HG02798 (cell line): ENCODE results near the gene SPANXC.
"Not testable (repeated sequence)": the region's sequence is repeated elsewhere in the genome, so short reads cannot be mapped to it uniquely, and the experiment has no call there.

ENCODE experiments used
- ATAC-seq: cut with Tn5 transposase; IDR thresholded peaks from one replicate; pipeline ENCODE4 v1.9.1; 2021; ENCODE audit warnings: mild to moderate bottlenecking; ENCODE audit not compliant: unreplicated experiment, poor library complexity

Gene SPANXC, protein sequence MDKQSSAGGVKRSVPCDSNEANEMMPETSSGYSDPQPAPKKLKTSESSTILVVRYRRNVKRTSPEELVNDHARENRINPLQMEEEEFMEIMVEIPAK

DNA sequence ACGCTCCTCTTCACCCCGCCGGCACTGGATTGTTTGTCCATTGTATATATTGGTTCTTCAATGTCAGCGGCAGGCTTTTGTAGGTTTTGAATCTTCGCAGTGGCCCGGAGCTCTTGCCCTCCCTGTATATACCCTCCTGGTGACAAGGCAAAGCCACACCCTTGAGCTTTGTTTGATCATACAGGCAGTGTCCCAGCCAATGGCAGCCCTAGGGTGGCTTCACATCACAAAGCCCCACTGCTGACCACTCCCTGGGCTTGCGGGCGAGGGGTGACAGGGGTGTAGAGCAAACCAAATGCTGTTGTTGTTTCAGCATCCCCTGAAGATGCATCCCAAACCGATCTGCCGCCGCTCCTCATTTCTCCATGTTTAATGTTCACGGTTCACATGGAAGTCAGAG is at the start of gene SPANXC:
SPANXC (minus strand) TSS at position 101 of the 400 bp plus-strand sequence; CDS start at position 41, 60 bp downstream.
- not testable (repeated sequence) for ATAC-seq

DNA sequence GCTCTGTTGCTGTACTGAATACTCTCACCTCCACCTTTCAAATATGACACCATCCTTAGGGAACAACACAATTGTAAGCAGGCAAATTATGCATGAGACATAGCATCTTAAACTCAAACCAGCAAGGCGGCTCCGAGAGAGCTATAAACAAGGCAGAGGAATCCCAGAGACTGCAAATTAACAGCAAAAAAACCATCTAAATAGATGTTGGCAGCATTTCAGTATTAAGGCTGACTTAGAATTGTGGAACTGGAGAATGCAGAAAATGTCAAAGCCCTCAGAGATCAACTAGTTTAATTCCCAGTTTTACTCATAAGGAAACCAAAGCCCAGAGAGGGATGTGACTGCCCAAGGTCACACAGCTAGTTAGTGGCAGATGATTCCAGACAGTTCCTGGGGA is 37.2 kb upstream of the SPANXC start:
- no peak for ATAC-seq

DNA sequence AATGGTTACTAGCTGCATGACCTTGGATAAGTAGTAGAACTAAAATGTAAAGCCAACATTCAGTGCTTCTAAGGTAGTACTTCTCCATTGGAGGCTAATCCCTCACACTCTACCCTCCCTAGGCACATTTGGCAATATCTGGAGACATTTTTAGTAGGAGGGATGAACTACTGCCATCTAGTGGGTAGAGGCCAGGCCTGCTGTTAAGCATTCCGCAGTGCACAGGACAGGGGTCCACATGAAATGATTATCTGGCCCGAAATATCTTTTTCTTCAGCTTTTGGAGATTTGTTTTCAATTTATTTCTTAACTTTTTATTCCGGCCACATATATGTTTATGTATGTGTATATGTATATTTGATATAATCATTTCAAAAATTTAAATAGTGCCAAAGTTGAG is 36.0 kb upstream of the SPANXC start:
- ATAC-seq, result no peak

DNA sequence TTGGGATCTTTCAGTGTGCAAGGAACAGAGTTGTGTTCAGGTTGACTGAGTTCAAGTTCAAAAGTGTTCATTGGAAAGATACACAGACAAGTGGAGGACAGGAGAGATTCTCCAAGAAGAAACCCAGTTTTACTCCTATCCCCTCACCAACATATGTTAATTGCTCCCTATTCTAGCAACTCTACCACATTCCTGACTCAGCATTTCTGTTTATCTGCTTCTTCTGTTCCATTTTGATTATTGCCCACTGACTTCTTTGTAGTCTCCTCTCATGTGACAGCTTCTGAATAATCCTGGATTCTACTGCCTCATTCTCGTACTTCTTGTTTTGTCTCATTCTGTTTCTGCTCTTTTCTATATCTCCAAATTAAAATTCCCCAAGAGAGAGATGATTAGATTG is 15.8 kb upstream of the SPANXC start:
- no peak for ATAC-seq

DNA sequence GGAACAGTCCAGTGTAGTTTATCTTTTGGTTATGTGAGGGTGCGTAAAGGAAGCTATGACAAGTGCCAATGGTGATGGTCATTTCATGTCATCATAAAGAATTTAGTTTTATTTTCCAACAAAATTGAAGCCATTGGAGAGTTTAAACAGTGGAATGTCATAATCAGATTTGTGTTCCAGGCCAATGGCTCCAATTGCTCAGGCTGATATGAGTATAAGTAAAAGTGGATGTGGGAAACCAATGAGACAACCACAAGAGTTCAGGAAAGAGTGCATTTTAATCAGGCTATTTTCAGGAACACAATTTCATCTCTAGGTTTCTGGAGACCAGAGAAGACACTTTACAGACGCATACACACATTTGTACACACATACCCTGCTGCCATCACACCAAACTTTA is 20.7 kb downstream of the SPANXC start:
- ATAC-seq, result no peak

DNA sequence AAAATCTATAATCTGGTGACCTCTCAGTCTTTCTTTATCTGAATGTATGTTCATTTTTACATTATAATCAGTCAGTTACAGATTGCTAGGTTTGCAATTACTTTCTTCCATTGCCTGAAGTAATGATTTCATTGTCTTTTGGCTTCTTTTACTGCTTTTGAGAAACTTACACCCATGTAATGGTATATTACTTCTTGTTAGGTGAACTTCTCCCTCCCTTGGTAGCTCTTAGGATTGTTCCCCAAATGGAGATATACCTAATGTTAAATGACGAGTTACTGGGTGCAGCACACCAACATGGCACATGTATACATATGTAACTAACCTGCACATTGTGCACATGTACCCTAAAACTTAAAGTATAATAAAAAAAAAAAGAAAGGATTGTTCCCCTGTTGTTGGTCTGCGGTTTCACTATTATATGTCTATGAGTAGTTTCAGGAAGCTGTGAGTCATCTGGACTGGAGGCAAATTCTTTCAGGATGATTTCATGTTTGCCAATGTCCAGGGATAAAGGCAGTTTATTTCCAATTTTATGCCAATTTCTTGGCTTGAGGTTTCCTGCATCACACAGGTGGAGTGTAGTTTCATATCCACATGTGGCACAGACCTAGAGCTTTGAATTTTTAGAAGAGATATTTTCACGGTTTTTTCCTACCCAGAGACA is 21.8 kb downstream of the SPANXC start:
- no peak for ATAC-seq

DNA sequence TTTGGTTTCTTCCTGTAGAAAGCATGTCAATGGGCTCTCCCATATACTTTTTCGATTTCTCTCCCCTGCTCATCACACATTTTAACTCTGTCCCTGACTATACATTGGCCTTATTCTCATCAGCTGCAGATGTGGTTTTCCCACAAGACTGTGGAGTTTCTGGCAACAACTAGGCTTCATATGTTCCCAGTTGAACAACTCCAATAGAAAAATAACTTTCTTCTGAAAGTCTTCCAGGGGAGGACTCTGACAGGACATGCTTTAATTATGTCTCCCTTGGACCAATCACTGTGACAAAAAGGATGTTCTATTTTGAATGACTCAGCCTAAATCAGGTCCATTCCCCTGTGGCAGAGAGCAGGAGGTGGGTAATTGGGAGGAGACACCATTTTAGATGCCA is 28.1 kb downstream of the SPANXC start:
- no peak for ATAC-seq

DNA sequence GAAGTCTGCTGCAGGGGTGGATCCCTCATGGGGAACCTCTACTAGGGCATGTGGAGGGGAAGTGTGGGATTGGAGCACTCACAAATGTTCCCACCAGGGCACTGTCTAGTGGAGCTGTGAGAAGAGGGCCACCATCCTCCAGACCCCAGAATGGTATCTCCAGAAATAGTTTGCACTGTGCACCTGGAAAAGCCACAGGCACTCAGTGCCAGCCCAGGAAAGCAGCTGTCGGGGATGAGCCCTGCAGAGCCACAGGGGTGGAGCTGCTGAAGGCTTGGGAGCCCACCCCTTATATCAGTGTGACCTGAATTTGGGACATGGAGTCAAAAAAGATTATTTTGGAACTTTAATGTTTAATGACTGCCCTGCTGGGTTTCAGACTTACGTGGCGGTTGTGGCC is 40.4 kb downstream of the SPANXC start:
- no peak for ATAC-seq
